ENCODE results near the gene VAMP1. TPM values are rescaled to one million over a fixed set of nuclear protein-coding genes. Genes with fewer than 3 reads are reported as not detected.
"Not testable (repeated sequence)": the region's sequence is repeated elsewhere in the genome, so short reads cannot be mapped to it uniquely, and the experiment has no call there.

VAMP1 gene
- total RNA-seq, 2 experiments from 2014 or later, result 49.2 to 59.1 TPM

DNA sequence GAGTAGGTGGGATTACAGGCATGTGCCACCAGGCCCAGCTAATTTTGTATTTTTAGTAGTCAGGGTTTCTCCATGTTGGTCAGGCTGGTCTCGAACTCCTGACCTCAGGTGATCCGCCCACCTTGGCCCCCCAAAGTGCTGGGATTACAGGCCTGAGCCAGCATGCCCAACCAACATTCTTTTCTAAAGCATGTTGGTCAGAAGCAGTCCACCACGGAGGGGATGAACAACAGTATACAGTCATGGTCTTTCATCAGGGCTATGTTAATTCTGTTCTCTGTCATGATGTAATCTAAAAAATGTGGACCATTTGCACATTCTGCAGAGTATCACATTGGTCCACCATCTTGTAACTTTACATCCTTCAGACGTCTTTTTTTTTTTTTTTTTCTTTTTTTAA, 19.0 kb upstream of the VAMP1 start:
- Mint-ChIP-seq H3K4me3 (no peak overlapping the region), H3K36me3 (peaks cover 15% of the 10 kb centered on the region), H3K27me3 (no peaks in the 10 kb centered on the region), H3K9me3 (ENCODE audit: low read depth) (no peaks in the 10 kb centered on the region), H3K4me1 (peaks cover 13% of the 10 kb centered on the region), H3K27ac (no peak overlapping the region)
- DNase-seq (no peak), ATAC-seq (no peak)
- CTCF ChIA-PET, result interaction anchor here (1.0 kb wide), 1 partner anchor 52 kb away, joined by 4 read pairs; no protein-coding TSS in a partner anchor

DNA sequence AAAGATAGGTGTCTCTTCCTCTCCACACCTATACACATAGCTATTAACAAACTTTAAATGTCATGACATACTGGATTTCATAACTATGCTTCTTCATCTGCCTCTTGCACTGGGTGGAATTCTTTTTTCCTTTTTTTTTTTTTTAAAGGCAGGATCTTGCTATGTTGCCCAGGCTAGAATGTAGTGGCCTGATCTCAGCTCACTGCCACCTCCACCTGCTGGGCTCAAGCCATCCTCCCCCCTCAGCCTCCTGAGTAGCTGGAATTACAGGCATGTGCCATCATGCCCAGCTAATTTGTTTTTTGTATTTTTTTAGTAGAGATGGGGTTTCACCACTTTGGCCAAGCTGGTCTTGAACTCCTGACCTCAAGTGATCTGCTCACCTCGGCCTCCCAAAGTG, 17.8 kb upstream of the VAMP1 start:
- ATAC-seq, result no peak
- H3K27me3 Mint-ChIP-seq, result no peaks in the 10 kb centered on the region
- no peaks in the 10 kb centered on the region for H3K9me3 Mint-ChIP-seq (ENCODE audit: low read depth)
- CTCF ChIA-PET, result interaction anchor here (0.6 to 2.2 kb wide), 6 partner anchors 18 to 65 kb away, joined by 3 to 7 read pairs (median 4); partner anchors contain the start of gene VAMP1
- DNase-seq, result no peak
- peaks cover 13% of the 10 kb centered on the region for H3K36me3 Mint-ChIP-seq
- H3K27ac Mint-ChIP-seq, result no peak overlapping the region
- H3K4me1 Mint-ChIP-seq, result peaks cover 13% of the 10 kb centered on the region
- H3K4me3 Mint-ChIP-seq, result no peak overlapping the region

DNA sequence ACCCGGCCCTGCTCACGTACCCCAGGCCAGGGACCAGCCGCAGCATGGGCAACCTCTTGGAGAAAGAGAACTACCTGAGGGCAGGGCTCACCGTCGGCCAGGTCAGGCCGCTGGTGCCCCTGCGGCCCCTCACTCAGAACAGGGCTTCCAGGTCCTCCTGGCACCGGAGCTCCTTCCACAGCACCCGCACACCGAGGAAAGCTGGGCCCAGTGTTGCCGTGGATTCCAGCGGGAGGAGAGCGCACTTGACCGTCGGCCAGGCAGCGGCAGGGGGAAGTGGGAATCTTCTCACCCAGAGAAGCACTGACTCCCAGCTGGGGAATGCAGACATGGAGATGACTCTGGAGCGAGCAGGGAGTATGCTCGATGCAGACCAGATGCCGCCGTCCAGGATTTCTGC, 7.9 kb upstream of the VAMP1 start:
- Mint-ChIP-seq H3K9me3 (ENCODE audit: low read depth) (no peaks in the 10 kb centered on the region), H3K36me3 (no peaks in the 10 kb centered on the region), H3K4me3 (no peak overlapping the region), H3K4me1 (no peaks in the 10 kb centered on the region), H3K27ac (no peak overlapping the region), H3K27me3 (peaks cover 14% of the 10 kb centered on the region)
- CTCF ChIA-PET, result no interaction called here
- DNase-seq (no peak), ATAC-seq (no peak)

DNA sequence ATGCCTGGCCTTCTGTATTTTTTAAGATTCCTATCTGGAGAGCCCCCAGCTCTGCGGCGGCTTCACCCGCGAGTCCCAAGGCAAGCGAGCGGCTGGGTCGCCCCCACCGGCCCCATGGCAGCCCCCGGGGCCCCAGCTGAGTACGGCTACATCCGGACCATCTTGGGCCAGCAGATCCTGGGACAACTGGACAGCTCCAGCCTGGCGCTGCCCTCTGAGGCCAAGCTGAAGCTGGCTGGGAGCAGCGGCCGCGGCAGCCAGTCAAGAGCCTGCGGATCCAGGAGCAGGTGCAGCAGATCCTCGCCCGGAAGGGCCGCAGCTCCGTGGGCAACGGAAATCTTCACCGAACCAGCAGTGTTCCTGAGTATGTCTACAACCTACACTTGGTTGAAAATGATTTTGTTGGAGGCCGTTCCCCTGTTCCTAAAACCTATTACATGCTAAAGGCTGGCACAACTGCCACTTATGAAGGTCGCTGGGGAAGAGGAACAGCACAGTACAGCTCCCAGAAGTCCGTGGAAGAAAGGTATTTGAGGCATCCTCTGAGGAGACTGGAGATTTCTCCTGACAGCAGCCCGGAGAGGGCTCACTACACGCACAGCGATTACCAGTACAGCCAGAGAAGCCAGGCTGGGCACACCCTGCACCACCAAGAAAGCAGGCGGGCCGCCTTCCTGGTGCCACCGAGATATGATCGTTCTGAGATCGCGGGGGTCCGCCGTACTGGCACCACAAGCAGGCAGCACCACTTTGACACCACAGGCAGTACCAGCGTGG, 7.3 kb upstream of the VAMP1 start:
- peaks cover 14% of the 10 kb centered on the region for H3K27me3 Mint-ChIP-seq
- H3K36me3 Mint-ChIP-seq; CTCF ChIA-PET; H3K9me3 Mint-ChIP-seq (ENCODE audit: low read depth); DNase-seq; H3K4me3 Mint-ChIP-seq; ATAC-seq; H3K27ac Mint-ChIP-seq; H3K4me1 Mint-ChIP-seq: not testable (repeated sequence)

DNA sequence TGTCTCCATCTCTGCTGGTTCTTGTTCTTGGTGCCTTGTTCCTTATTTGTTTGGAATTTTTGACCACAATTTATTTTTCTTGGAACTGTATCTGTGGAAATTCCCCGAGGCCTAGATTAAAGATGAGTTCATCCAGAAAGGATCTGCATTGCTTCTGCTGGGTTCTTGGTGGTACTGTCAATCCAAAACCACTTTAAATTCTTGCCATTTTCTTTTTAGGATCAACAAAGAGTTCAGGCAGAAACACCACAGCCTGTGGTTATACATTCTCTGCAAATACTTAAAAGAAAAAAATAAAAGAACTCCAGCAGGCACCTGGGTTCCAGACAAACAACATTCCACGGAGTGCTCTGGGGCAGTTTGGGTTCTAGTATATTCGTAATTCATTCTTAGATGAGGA, 6.0 kb upstream of the VAMP1 start:
- Mint-ChIP-seq H3K27ac (no peak overlapping the region), H3K4me3 (no peak overlapping the region), H3K9me3 (ENCODE audit: low read depth) (no peaks in the 10 kb centered on the region), H3K36me3 (no peaks in the 10 kb centered on the region), H3K4me1 (peaks cover 6% of the 10 kb centered on the region), H3K27me3 (peaks cover 14% of the 10 kb centered on the region)
- ATAC-seq, result no peak
- DNase-seq, result no peak
- CTCF ChIA-PET, result no interaction called here

DNA sequence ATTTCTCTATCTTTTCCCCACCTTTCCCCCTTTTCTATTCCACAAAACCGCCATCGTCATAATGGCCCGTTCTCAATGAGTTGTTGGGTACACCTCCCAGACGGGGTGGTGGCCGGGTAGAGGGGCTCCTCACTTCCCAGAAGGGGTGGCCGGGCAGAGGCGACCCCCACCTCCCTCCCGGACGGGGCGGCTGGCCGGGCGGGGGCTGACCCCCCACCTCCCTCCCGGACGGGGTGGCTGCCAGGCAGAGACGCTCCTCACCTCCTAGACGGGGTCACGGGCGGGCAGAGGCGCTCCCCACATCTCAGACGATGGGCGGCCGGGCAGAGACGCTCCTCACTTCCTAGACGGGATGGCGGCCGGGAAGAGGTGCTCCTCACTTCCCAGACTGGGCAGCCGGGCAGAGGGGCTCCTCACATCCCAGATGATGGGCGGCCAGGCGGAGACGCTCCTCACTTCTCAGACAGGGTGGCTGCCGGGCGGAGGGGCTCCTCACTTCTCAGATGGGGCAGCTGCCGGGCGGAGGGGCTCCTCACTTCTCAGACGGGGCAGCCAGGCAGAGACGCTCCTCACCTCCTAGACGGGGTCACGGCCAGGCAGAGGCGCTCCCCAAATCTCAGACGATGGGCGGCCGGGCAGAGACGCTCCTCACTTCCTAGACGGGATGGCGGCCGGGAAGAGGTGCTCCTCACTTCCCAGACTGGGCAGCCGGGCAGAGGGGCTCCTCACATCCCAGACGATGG, 4.9 kb upstream of the VAMP1 start:
- CTCF ChIA-PET, result not testable (repeated sequence)

DNA sequence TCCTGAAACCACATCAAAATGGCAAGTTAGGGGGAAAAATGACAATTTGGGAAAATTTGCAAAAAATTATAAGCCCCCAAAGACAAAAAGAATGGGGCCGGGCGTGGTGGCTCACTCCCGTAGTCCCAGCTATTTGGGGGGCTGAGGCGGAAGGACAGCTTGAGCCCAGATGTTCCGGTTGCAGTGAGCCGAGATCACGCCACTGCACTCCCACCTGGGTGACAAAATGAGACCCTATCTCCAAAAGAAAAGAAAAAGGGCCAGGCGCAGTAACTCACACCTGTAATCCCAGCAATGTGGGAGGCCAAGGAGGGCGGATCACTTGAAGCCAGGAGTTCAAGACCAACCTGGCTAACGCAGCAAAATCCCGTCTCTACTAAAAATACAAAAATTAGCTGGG, 2.0 kb upstream of the VAMP1 start:
- no peaks in the 10 kb centered on the region for H3K9me3 Mint-ChIP-seq (ENCODE audit: low read depth)
- H3K4me3 Mint-ChIP-seq, result no peak overlapping the region
- H3K36me3 Mint-ChIP-seq, result peaks cover 20% of the 10 kb centered on the region
- CTCF ChIA-PET, result interaction anchor here (1.7 to 4.3 kb wide), 2 partner anchors 11 to 21 kb away, joined by 5 to 32 read pairs; partner anchors contain the start of gene TAPBPL
- DNase-seq (no peak), ATAC-seq (no peak)
- H3K4me1 Mint-ChIP-seq, result peaks cover 36% of the 10 kb centered on the region
- H3K27ac Mint-ChIP-seq, result no peak overlapping the region
- H3K27me3 Mint-ChIP-seq, result peaks cover 8% of the 10 kb centered on the region

More for the DNA sequence above, 4.9 kb upstream of the VAMP1 start:
- not testable (repeated sequence) for H3K4me3 Mint-ChIP-seq; DNase-seq; H3K36me3 Mint-ChIP-seq; ATAC-seq; H3K9me3 Mint-ChIP-seq (ENCODE audit: low read depth); H3K27ac Mint-ChIP-seq
- Mint-ChIP-seq H3K27me3 (peaks cover 13% of the 10 kb centered on the region), H3K4me1 (peaks cover 12% of the 10 kb centered on the region)

DNA sequence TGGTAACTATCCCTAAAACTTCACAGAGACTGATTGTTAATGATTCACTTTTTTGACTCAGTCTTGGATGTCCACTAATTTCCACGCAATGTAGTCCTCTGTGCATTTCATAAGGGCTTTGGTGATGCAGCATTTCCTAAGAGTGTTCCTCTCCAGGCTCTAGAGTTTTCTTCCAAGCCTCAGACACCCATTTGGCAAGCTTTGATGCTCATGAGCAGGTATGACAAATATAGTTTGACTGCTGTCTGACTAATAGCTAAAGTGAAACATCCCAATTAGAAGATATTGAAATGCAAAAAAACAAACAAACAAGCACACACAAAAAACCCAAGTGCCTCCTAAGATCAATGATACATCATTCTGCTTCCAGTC, 1.5 kb upstream of the VAMP1 start:
- ATAC-seq (no peak), DNase-seq (no peak)
- Mint-ChIP-seq H3K27me3 (peaks cover 8% of the 10 kb centered on the region), H3K4me3 (no peak overlapping the region), H3K9me3 (ENCODE audit: low read depth) (no peaks in the 10 kb centered on the region), H3K27ac (peak overlapping the region; percentile 2), H3K4me1 (peaks cover 41% of the 10 kb centered on the region), H3K36me3 (peaks cover 25% of the 10 kb centered on the region)
- CTCF ChIA-PET, result interaction anchor here (1.2 to 4.3 kb wide), 5 partner anchors 10 to 83 kb away, joined by 3 to 32 read pairs (median 5); partner anchors contain the start of gene TAPBPL

DNA sequence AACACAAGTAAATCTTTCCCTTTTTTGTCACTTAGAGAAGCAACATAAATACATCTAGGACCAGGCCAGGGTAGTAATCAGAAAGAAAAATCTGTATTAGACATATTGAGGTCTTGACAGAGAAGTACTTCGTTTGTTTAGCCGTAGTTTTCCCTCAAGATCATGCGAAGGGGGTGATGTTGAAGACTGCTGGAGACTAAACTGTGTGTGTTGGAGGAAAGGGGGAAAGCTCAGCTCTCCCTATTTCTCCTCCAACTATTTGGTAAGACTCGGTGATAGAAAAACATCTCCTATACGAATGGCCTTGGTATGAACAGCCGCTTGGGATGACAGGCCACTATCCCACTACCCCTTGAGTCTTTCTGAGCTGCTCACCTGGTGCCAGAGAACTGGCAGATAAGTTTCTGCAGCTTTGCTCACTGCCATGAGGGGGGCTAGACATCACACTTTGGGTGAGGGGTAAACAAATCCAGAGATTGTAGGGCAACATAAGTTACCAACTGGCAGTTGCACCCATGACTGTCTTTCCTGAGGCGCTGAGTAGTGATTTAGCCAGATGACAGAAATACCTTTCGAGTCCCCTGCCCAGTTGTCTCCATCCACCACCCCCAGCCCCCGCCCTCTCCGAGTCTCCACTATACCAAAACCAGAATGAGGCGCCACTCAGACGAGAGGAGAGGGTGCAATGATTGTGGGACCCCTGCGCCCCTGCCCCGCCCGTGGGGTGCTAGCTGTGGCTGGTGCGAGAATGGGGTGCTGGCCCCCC, 685 bp downstream of the VAMP1 start:
- H3K9me3 Mint-ChIP-seq (ENCODE audit: low read depth), result no peaks in the 10 kb centered on the region
- H3K27ac Mint-ChIP-seq, result peak overlapping the region; percentile 94
- DNase-seq (no peak), ATAC-seq (no peak)
- peaks cover 57% of the 10 kb centered on the region for H3K4me1 Mint-ChIP-seq
- CTCF ChIA-PET, result interaction anchor here (0.6 to 4.3 kb wide), 17 partner anchors 8 to 150 kb away, joined by 3 to 40 read pairs (median 6); partner anchors contain the start of genes CD27 and TAPBPL
- H3K36me3 Mint-ChIP-seq, result peaks cover 41% of the 10 kb centered on the region
- H3K27me3 Mint-ChIP-seq, result peaks cover 7% of the 10 kb centered on the region
- peak overlapping the region; percentile 87 for H3K4me3 Mint-ChIP-seq

DNA sequence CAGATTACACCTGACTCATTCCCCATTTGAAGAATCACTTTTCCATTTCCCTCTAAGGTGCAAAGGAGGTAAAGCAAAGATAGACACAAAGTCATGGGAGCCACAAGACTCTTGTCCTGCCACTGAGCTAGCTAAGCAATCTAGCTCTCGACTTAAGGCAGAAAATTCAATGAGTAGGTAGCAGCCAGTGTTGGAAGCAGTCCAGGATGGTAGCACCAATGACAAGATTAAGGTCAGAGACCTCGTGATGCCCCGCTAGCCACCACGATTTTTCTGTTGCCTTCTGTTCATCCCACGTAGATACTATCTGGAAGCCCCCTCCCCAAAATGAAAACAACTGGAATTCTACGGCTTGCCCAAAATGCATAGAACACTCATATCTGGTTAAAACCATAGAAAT, 1.4 kb downstream of the VAMP1 start:
- Mint-ChIP-seq H3K4me3 (peak overlapping the region; percentile 87), H3K27ac (peak overlapping the region; percentile 94), H3K9me3 (ENCODE audit: low read depth) (no peaks in the 10 kb centered on the region), H3K27me3 (peaks cover 3% of the 10 kb centered on the region), H3K36me3 (peaks cover 48% of the 10 kb centered on the region), H3K4me1 (peaks cover 64% of the 10 kb centered on the region)
- CTCF ChIA-PET, result interaction anchor here (1.1 to 4.2 kb wide), 5 partner anchors 10 to 146 kb away, joined by 3 to 40 read pairs (median 6); partner anchors contain the start of gene TAPBPL
- DNase-seq (no peak), ATAC-seq (no peak)

DNA sequence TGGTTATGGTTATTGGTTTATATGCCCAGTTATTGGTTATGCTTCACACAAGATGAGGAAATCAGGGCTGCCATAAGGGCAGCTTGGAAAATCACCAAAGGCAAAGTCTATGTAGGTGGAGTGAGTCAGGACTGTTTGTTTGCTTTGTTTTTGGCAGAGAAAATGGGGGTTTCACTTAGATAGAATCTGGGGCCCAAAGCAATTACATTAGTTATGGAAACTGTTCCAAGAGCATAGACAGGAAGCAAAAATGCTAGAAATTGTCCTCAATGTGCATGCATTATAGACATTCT, 2.2 kb downstream of the VAMP1 start:
- DNase-seq (no peak), ATAC-seq (no peak)
- Mint-ChIP-seq H3K4me1 (peaks cover 73% of the 10 kb centered on the region), H3K36me3 (peaks cover 55% of the 10 kb centered on the region), H3K4me3 (peak overlapping the region; percentile 87), H3K27ac (peak overlapping the region; percentile 94), H3K9me3 (ENCODE audit: low read depth) (no peaks in the 10 kb centered on the region), H3K27me3 (no peaks in the 10 kb centered on the region)
- CTCF ChIA-PET, result interaction anchor here (1.1 to 4.2 kb wide), 3 partner anchors 21 to 43 kb away, joined by 3 to 40 read pairs (median 3); partner anchors contain the start of gene MRPL51

DNA sequence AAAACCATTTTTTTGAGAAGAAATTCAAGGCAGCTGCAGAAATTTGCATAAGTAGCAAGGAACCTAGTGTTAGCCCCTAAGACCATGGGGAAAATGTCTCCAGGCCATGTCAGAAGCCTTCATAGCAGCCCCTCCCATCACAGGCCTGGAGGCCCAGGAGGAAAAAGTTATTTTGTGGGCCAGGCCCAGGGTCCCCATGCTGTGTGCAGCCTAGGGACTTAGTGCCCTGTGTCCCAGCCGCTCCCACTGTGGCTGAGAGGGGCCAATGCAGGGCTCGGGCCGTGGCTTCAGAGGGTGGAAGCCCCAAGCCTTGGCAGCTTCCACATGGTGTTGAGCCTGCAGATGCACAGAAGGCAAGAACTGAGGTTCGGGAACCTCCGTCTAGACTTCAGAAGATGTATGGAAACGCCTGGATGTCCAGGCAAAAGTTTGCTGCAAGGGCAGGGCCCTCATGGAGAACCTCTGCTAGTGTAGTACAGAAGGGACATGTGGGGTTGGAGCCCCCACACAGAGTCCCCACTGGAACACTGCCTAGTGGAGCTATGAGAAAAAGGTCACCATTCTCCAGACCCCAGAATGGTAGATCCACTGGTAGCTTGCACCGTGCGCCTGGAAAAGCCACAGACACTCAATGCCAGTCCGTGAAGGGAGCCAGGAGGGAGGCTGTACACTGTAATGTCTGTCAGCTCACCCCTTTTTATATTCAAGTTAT, 2.8 kb downstream of the VAMP1 start:
- not testable (repeated sequence) for H3K27me3 Mint-ChIP-seq; DNase-seq; ATAC-seq; H3K9me3 Mint-ChIP-seq (ENCODE audit: low read depth)
- Mint-ChIP-seq H3K4me3 (peak overlapping the region; percentile 87), H3K4me1 (peaks cover 78% of the 10 kb centered on the region), H3K27ac (peak overlapping the region; percentile 56), H3K36me3 (peaks cover 60% of the 10 kb centered on the region)
- CTCF ChIA-PET, result interaction anchor here (1.1 to 4.2 kb wide), 3 partner anchors 21 to 42 kb away, joined by 3 to 40 read pairs (median 3); partner anchors contain the start of gene MRPL51
